HEK293 (cell line): Measurements from ENCODE around the gene PITX1.

Source experiments
- KLF16 ChIP-seq: fragments of 450-650 bp; formaldehyde crosslinking; IDR thresholded peaks from 2 replicates; pipeline ENCODE4 v1.5.1; 2017; ENCODE audit warnings: missing biosample characterization, missing genetic modification characterization
- KLF9 ChIP-seq: fragments of 450-650 bp; formaldehyde crosslinking; IDR thresholded peaks from 2 replicates; pipeline ENCODE4 v1.5.1; 2016; ENCODE audit warnings: missing biosample characterization, missing genetic modification characterization, low read depth
- MZF1 ChIP-seq: fragments of 450-650 bp; formaldehyde crosslinking; IDR thresholded peaks from 2 replicates; pipeline ENCODE4 v1.5.1; 2017; ENCODE audit warnings: missing biosample characterization, missing genetic modification characterization, borderline replicate concordance
- OSR2 ChIP-seq: fragments of 450-650 bp; formaldehyde crosslinking; IDR thresholded peaks from 2 replicates; pipeline ENCODE4 v1.5.1; 2016; ENCODE audit warnings: missing biosample characterization, missing genetic modification characterization
- RBAK ChIP-seq: fragments of 450-650 bp; formaldehyde crosslinking; IDR thresholded peaks from 2 replicates; pipeline ENCODE4 v1.5.1; 2016; ENCODE audit warnings: missing biosample characterization, missing genetic modification characterization
- SCRT2 ChIP-seq: fragments of 450-650 bp; formaldehyde crosslinking; IDR thresholded peaks from 2 replicates; pipeline ENCODE4 v1.5.1; 2016; ENCODE audit warnings: missing biosample characterization, missing genetic modification characterization
- SP7 ChIP-seq: fragments of 450-650 bp; formaldehyde crosslinking; IDR thresholded peaks from 2 replicates; pipeline ENCODE4 v1.5.1; 2016; ENCODE audit warnings: missing biosample characterization, missing genetic modification characterization
- ZBTB1 ChIP-seq: fragments of 450-650 bp; formaldehyde crosslinking; IDR thresholded peaks from 2 replicates; pipeline ENCODE4 v1.5.1; 2016; ENCODE audit warnings: missing biosample characterization, missing genetic modification characterization
- ZBTB7A ChIP-seq: fragments of 450-650 bp; formaldehyde crosslinking; IDR thresholded peaks from 2 replicates; pipeline ENCODE4 v1.5.1; 2016; ENCODE audit warnings: low read depth, missing biosample characterization, missing genetic modification characterization
- ZNF112 ChIP-seq: fragments of 450-650 bp; formaldehyde crosslinking; IDR thresholded peaks from 2 replicates; pipeline ENCODE4 v1.5.0; 2017; ENCODE audit warnings: missing biosample characterization, missing genetic modification characterization
- ZNF155 ChIP-seq: fragments of 450-650 bp; formaldehyde crosslinking; IDR thresholded peaks from 2 replicates; pipeline ENCODE4 v1.5.1; 2016; ENCODE audit warnings: missing biosample characterization, missing genetic modification characterization
- ZNF175 ChIP-seq: fragments of 450-650 bp; formaldehyde crosslinking; IDR thresholded peaks from 2 replicates; pipeline ENCODE4 v1.5.1; 2016; ENCODE audit warnings: missing biosample characterization, missing genetic modification characterization
- ZNF211 ChIP-seq: fragments of 450-650 bp; formaldehyde crosslinking; IDR thresholded peaks from 2 replicates; pipeline ENCODE4 v1.5.1; 2016; ENCODE audit warnings: low read depth, missing biosample characterization, missing genetic modification characterization
- ZNF223 ChIP-seq: fragments of 450-650 bp; formaldehyde crosslinking; IDR thresholded peaks from 2 replicates; pipeline ENCODE4 v1.5.1; 2016; ENCODE audit warnings: missing biosample characterization, missing genetic modification characterization
- ZNF354C ChIP-seq: fragments of 450-650 bp; formaldehyde crosslinking; IDR thresholded peaks from 2 replicates; pipeline ENCODE4 v1.5.1; 2016; ENCODE audit warnings: missing biosample characterization, missing genetic modification characterization, low read depth, borderline replicate concordance
- ZNF394 ChIP-seq: fragments of 450-650 bp; formaldehyde crosslinking; IDR thresholded peaks from 2 replicates; pipeline ENCODE4 v1.5.1; 2016; ENCODE audit warnings: missing biosample characterization, missing genetic modification characterization, mild to moderate bottlenecking, moderate library complexity, borderline replicate concordance
- ZNF404 ChIP-seq: fragments of 450-650 bp; formaldehyde crosslinking; IDR thresholded peaks from 2 replicates; pipeline ENCODE4 v1.5.1; 2017; ENCODE audit warnings: missing biosample characterization, missing genetic modification characterization
- ZNF423 ChIP-seq: fragments of 450-650 bp; formaldehyde crosslinking; IDR thresholded peaks from 2 replicates; pipeline ENCODE4 v1.5.1; 2016; ENCODE audit warnings: missing biosample characterization, missing genetic modification characterization
- ZNF426 ChIP-seq: fragments of 450-650 bp; formaldehyde crosslinking; IDR thresholded peaks from 2 replicates; pipeline ENCODE4 v1.5.1; 2017; ENCODE audit warnings: missing biosample characterization, missing genetic modification characterization, mild to moderate bottlenecking, inconsistent platforms, moderate library complexity
- ZNF48 ChIP-seq: fragments of 450-650 bp; formaldehyde crosslinking; IDR thresholded peaks from 2 replicates; pipeline ENCODE4 v1.5.1; 2016; ENCODE audit warnings: missing biosample characterization, missing genetic modification characterization
- ZNF555 ChIP-seq: fragments of 450-650 bp; formaldehyde crosslinking; conservative IDR thresholded peaks from 2 replicates; pipeline ENCODE4 v1.5.1; 2017; ENCODE audit warnings: missing biosample characterization, mild to moderate bottlenecking, missing genetic modification characterization, inconsistent platforms
- ZNF621 ChIP-seq: fragments of 450-650 bp; formaldehyde crosslinking; IDR thresholded peaks from 2 replicates; pipeline ENCODE4 v1.5.1; 2017; ENCODE audit warnings: missing biosample characterization, missing genetic modification characterization
- ZNF629 ChIP-seq: fragments of 450-650 bp; formaldehyde crosslinking; IDR thresholded peaks from 2 replicates; pipeline ENCODE4 v1.5.1; 2017; ENCODE audit warnings: missing biosample characterization, missing genetic modification characterization
- ZNF664 ChIP-seq: fragments of 450-650 bp; formaldehyde crosslinking; IDR thresholded peaks from 2 replicates; pipeline ENCODE4 v1.5.1; 2016; ENCODE audit warnings: missing biosample characterization, missing genetic modification characterization
- TF ChIP-seq, protein P1 (sequence below): sonication (generic); formaldehyde crosslinking; IDR thresholded peaks from 2 replicates; pipeline ENCODE4 v1.8.1; 2022; ENCODE audit warnings: mild to moderate bottlenecking, moderate library complexity, missing genetic modification reagents
- TF ChIP-seq, protein P2 (sequence below): fragments of 450-650 bp; formaldehyde crosslinking; IDR thresholded peaks from 2 replicates; pipeline ENCODE4 v1.5.1; 2016; ENCODE audit warnings: missing biosample characterization, missing genetic modification characterization, low read depth
- TF ChIP-seq, protein P3 (sequence below): fragments of 450-650 bp; formaldehyde crosslinking; IDR thresholded peaks from 2 replicates; pipeline ENCODE4 v1.5.1; 2017; ENCODE audit warnings: missing biosample characterization, mild to moderate bottlenecking, missing genetic modification characterization, moderate library complexity
- TF ChIP-seq, protein P4 (sequence below): fragments of 450-650 bp; formaldehyde crosslinking; IDR thresholded peaks from 2 replicates; pipeline ENCODE4 v1.5.1; 2017; ENCODE audit warnings: missing biosample characterization, missing genetic modification characterization
- TF ChIP-seq, protein P5 (sequence below): fragments of 450-650 bp; formaldehyde crosslinking; IDR thresholded peaks from 2 replicates; pipeline ENCODE4 v1.5.1; 2017; ENCODE audit warnings: missing biosample characterization, missing genetic modification characterization
- TF ChIP-seq, protein P6 (sequence below): fragments of 450-650 bp; formaldehyde crosslinking; IDR thresholded peaks from 2 replicates; pipeline ENCODE4 v1.5.1; 2016; ENCODE audit warnings: missing biosample characterization, missing genetic modification characterization

PITX1 gene

DNA sequence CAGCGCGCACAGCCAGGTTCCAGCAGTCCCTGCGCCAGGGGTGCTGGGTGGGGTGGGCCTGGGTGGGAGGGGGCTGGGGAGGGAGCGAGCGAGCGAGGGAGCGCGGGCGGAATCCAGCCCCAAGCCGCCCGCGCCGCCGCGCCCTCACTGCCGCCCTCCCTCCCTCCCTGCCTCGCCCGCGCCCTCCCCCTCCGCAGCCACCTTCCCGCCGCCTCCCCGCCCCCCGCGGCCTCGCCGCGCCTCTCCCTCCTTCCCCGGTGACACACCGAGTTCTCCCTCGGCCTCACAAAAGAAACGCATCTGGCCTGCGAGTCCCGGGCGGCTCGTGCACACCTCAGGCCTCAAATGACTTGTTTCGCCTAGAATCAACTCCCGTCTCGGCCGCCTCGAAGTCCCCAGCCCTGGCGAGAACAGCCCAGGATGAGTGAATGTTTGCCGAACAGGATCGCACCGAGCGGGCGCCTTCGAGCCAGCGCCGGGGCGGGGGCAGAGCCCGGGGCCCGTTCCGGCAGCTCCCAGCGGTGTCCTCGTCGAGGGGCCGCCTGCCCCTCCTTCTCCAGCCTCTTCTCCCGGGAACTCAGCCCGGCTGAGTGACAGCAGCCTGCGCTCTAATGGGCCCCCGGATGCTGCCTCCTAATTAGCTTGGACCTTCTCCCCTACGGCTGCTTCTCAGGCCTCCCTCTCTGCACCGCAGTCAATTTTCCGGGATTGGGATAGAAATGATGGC is 371 bp upstream of the PITX1 start (continued):
- TF ChIP-seq, protein P1, sequence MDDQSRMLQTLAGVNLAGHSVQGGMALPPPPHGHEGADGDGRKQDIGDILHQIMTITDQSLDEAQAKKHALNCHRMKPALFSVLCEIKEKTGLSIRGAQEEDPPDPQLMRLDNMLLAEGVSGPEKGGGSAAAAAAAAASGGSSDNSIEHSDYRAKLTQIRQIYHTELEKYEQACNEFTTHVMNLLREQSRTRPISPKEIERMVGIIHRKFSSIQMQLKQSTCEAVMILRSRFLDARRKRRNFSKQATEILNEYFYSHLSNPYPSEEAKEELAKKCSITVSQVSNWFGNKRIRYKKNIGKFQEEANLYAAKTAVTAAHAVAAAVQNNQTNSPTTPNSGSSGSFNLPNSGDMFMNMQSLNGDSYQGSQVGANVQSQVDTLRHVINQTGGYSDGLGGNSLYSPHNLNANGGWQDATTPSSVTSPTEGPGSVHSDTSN (CRISPR knock-in tag): no peak
- TF ChIP-seq SP7 (tag by site-specific recombination): peak; percentile 86
- TF ChIP-seq OSR2: peak; percentile 23; the same call in 1 of the 2 replicates
- no peak for TF ChIP-seq ZNF664 (tag by site-specific recombination)
- TF ChIP-seq KLF16 (tag by site-specific recombination): peak; percentile 48; the same call in 1 of the 2 replicates
- TF ChIP-seq ZNF426 (tag by site-specific recombination): no peak
- no peak for TF ChIP-seq ZNF175 (tag by site-specific recombination)
- TF ChIP-seq ZNF555 (tag by site-specific recombination): no peak
- no peak for TF ChIP-seq ZNF354C (tag by site-specific recombination)
- TF ChIP-seq, protein P2, sequence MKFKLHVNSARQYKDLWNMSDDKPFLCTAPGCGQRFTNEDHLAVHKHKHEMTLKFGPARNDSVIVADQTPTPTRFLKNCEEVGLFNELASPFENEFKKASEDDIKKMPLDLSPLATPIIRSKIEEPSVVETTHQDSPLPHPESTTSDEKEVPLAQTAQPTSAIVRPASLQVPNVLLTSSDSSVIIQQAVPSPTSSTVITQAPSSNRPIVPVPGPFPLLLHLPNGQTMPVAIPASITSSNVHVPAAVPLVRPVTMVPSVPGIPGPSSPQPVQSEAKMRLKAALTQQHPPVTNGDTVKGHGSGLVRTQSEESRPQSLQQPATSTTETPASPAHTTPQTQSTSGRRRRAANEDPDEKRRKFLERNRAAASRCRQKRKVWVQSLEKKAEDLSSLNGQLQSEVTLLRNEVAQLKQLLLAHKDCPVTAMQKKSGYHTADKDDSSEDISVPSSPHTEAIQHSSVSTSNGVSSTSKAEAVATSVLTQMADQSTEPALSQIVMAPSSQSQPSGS: no peak
- TF ChIP-seq, protein P3, sequence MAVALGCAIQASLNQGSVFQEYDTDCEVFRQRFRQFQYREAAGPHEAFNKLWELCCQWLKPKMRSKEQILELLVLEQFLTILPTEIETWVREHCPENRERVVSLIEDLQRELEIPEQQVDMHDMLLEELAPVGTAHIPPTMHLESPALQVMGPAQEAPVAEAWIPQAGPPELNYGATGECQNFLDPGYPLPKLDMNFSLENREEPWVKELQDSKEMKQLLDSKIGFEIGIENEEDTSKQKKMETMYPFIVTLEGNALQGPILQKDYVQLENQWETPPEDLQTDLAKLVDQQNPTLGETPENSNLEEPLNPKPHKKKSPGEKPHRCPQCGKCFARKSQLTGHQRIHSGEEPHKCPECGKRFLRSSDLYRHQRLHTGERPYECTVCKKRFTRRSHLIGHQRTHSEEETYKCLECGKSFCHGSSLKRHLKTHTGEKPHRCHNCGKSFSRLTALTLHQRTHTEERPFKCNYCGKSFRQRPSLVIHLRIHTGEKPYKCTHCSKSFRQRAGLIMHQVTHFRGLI: no peak
- TF ChIP-seq, protein P4, sequence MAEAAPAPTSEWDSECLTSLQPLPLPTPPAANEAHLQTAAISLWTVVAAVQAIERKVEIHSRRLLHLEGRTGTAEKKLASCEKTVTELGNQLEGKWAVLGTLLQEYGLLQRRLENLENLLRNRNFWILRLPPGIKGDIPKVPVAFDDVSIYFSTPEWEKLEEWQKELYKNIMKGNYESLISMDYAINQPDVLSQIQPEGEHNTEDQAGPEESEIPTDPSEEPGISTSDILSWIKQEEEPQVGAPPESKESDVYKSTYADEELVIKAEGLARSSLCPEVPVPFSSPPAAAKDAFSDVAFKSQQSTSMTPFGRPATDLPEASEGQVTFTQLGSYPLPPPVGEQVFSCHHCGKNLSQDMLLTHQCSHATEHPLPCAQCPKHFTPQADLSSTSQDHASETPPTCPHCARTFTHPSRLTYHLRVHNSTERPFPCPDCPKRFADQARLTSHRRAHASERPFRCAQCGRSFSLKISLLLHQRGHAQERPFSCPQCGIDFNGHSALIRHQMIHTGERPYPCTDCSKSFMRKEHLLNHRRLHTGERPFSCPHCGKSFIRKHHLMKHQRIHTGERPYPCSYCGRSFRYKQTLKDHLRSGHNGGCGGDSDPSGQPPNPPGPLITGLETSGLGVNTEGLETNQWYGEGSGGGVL (tag by site-specific recombination): peak; percentile 93
- TF ChIP-seq ZNF112 (tag by site-specific recombination): no peak
- TF ChIP-seq, protein P5, sequence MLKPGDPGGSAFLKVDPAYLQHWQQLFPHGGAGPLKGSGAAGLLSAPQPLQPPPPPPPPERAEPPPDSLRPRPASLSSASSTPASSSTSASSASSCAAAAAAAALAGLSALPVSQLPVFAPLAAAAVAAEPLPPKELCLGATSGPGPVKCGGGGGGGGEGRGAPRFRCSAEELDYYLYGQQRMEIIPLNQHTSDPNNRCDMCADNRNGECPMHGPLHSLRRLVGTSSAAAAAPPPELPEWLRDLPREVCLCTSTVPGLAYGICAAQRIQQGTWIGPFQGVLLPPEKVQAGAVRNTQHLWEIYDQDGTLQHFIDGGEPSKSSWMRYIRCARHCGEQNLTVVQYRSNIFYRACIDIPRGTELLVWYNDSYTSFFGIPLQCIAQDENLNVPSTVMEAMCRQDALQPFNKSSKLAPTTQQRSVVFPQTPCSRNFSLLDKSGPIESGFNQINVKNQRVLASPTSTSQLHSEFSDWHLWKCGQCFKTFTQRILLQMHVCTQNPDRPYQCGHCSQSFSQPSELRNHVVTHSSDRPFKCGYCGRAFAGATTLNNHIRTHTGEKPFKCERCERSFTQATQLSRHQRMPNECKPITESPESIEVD: no peak
- TF ChIP-seq ZNF404 (tag by site-specific recombination): no peak
- peak; percentile 67 for TF ChIP-seq MZF1
- peak; percentile 40; the same call in 1 of the 2 replicates for TF ChIP-seq ZNF394 (tag by site-specific recombination)
- TF ChIP-seq SCRT2 (tag by site-specific recombination): no peak
- no peak for TF ChIP-seq ZNF155
- no peak for TF ChIP-seq ZNF211 (tag by site-specific recombination)
- no peak for TF ChIP-seq RBAK (tag by site-specific recombination)
- no peak for TF ChIP-seq ZNF621 (tag by site-specific recombination)
- TF ChIP-seq ZNF423 (tag by site-specific recombination): 0 out of 2 replicates have a peak, but pooled peaks have one; percentile 15
- TF ChIP-seq ZBTB1 (tag by site-specific recombination): no peak
- TF ChIP-seq ZNF629 (tag by site-specific recombination): peak; percentile 59; the same call in 1 of the 2 replicates
- TF ChIP-seq ZNF223 (tag by site-specific recombination): no peak
- TF ChIP-seq ZNF48 (tag by site-specific recombination): no peak
- TF ChIP-seq, protein P6, sequence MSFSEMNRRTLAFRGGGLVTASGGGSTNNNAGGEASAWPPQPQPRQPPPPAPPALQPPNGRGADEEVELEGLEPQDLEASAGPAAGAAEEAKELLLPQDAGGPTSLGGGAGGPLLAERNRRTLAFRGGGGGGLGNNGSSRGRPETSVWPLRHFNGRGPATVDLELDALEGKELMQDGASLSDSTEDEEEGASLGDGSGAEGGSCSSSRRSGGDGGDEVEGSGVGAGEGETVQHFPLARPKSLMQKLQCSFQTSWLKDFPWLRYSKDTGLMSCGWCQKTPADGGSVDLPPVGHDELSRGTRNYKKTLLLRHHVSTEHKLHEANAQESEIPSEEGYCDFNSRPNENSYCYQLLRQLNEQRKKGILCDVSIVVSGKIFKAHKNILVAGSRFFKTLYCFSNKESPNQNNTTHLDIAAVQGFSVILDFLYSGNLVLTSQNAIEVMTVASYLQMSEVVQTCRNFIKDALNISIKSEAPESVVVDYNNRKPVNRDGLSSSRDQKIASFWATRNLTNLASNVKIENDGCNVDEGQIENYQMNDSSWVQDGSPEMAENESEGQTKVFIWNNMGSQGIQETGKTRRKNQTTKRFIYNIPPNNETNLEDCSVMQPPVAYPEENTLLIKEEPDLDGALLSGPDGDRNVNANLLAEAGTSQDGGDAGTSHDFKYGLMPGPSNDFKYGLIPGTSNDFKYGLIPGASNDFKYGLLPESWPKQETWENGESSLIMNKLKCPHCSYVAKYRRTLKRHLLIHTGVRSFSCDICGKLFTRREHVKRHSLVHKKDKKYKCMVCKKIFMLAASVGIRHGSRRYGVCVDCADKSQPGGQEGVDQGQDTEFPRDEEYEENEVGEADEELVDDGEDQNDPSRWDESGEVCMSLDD: 0 out of 2 replicates have a peak, but pooled peaks have one; percentile 15
- no peak for TF ChIP-seq ZBTB7A (tag by site-specific recombination)
- peak; percentile 74 for TF ChIP-seq KLF9 (tag by site-specific recombination)
